Measurements from ENCODE around the gene ASPHD1.

The ASPHD1 gene

GRCh38 chr16:29943846-29944799, 43.8 kb downstream of the ASPHD1 start:
- DNase-seq (ENCODE audit: low read depth): no peak

DNA sequence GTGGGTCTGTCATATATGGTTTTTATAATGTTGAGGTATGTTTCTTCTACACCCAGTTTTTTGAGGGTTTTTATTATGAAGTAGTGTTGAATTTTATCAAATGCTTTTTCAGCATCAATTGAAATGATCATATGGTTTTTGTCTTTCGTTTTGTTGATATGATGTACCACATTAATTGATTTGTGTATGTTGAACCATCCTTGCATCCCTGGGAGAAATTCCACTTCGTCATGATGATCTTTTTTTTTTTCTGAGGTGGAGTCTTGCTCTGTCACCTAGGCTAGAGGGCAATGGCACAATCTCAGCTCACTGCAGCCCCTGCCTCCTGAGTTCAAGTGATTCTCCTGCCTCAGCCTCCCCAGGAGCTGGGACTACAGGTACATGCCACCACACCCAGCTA, 47.6 kb downstream of the ASPHD1 start:
- DNase-seq (ENCODE audit: low read depth): no peak

DNA sequence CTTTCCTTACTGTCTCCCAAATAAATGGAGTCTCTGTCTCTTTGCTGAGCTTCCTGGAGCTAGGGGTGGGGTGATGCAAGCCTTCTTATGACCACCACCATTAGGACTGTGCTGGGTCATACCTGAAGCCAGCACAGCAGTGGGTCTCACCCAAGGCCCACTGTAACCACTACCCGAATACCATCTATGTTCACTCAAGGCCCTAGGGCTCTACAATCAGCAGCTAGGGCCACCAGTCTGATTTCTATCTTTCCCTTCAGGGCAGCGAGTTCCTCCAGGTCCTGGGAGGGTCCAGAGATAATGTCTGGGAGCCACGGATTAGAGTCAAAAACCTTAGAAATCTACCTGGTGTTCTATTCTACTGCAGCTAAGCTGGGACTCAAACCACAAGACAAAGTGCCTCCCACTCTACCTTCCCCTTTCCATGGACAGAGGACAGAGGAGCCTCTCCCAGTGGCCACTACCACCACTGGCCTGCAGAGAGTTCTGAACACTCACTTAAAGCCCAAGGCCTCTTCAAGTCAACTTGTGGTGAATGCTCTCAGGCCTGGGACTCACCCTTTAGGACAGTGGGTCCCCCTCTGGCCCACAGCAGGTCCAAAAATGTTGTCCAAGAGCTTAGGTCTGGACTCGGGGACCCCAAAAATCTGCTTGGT, 50.6 kb downstream of the ASPHD1 start:
- DNase-seq (ENCODE audit: low read depth): no peak

DNA sequence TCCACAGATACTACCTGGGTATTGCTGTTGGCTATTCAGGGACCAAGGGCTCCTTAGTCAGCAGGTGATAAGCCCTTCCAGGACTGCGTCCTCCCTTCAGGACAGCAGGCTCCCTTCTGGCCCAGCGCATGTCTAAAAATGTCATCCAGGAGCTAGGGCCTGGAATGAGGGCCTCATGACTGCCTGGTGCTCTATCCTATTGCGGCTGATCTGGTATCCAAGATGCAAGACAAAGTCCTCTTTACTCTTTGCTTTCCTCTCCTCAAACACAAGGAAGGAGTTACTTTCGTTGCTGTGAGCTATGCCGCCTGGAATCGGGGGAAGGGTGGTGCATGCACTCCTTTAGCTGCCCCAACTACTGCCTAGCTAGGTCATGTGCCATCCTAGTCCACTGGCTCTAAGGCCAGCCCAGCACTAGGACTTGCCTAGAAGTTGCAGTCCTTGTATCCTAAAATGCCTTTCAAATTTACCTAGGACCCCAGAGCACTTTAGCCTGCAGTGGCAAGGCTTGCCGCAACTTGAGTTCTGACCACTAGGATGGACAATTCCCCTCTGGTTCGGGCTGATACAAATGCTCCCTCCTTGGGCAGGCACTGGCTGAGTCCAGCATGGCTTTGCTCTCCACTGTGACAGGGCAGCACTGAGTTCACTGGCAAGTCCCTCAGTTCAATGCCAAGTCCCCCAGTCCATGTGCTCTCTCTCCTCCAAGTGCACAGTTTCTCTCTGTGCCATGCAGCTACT, 51.5 kb downstream of the ASPHD1 start:
- no peak for DNase-seq (ENCODE audit: low read depth)
